H1 (cell line): ENCODE measurements around the gene SMIM44. TPM values are rescaled to one million over a fixed set of nuclear protein-coding genes. Genes with fewer than 3 reads are reported as not detected.

Experiments used
- NANOG ChIP-seq: IDR thresholded peaks from 2 replicates; pipeline ENCODE4 v1.6.1; 2011; ENCODE audit warnings: low read length, low read depth, mild to moderate bottlenecking, inconsistent platforms; ENCODE audit not compliant: insufficient read depth, poor library complexity, severe bottlenecking
- polyA plus RNA-seq, 7 experiments: library from polyadenylated mRNA; depleted of rRNA in 3 of 7; stranded (reverse) in 5 of 7; unstranded in 2 of 7; fragments of >200 nt in 5 of 7; fragments of 200-250 nt in 2 of 7; gene quantifications; 1 replicate in 5 of 7; 2 replicates in 1 of 7; 4 replicates in 1 of 7; pipeline versions ENCODE4 v1.2.1 to v1.2.3, GENCODE V29; 2011 to 2013; ENCODE audit warnings: missing spikeins in 2 of 7, mixed read lengths in 2 of 7
- total RNA-seq: library from RNA; stranded (reverse); fragmentation: NEBNext Ultra II Directional; extraction: Animal tissue kit (Norgen Biotek cat#: 25700); gene quantifications from 2 replicates; pipeline ENCODE4 v1.2.1, GENCODE V29; 2021

The SMIM44 gene
- total and polyA plus RNA-seq, 2 of the 8 experiments (the other 6 are each of a cell fraction or from before 2014, with no cell fraction given) = not detected

- no peak for TF ChIP-seq NANOG
Measured at GRCh38 chr19:3494559-3494958, 11.3 kb upstream of the SMIM44 start (continued).
